Retinal pigment epithelial cell (primary cell): ENCODE results near the gene PCSK5.

Source experiments
- DNase-seq: peaks from one replicate; pipeline ENCODE4 v3.0.0-alpha.2; 2010; ENCODE audit warnings: low read depth
- H3K4me3 ChIP-seq: 2 replicates; pipeline ENCODE4 v1.5.1; 2011; ENCODE audit warnings: mild to moderate bottlenecking, low read length, control low read depth, moderate library complexity
- TF ChIP-seq, protein P1 (sequence below): conservative IDR thresholded peaks from 2 replicates; pipeline ENCODE4 v1.5.1; 2011; ENCODE audit warnings: low read depth, low read length, control low read depth, inconsistent platforms

Gene PCSK5

DNA sequence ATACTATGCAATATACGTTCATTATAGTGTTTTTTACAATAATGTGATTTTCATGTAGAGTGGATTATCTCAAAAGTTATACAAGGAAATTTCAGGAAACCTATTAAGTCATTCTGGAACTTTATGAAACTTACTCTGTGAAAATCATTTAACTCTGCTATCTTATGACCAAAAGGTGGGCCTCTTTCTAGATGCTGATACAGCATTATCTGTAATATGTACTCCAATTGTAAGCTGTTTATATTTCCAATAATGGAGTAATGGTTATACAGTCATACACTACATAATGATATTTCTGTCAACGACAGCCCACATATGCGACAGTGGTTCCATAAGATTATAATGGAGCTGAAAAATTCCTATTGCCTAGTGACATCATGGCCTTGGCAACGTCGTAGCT is 18.8 kb upstream of the PCSK5 start:
- TF ChIP-seq, protein P1, sequence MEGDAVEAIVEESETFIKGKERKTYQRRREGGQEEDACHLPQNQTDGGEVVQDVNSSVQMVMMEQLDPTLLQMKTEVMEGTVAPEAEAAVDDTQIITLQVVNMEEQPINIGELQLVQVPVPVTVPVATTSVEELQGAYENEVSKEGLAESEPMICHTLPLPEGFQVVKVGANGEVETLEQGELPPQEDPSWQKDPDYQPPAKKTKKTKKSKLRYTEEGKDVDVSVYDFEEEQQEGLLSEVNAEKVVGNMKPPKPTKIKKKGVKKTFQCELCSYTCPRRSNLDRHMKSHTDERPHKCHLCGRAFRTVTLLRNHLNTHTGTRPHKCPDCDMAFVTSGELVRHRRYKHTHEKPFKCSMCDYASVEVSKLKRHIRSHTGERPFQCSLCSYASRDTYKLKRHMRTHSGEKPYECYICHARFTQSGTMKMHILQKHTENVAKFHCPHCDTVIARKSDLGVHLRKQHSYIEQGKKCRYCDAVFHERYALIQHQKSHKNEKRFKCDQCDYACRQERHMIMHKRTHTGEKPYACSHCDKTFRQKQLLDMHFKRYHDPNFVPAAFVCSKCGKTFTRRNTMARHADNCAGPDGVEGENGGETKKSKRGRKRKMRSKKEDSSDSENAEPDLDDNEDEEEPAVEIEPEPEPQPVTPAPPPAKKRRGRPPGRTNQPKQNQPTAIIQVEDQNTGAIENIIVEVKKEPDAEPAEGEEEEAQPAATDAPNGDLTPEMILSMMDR: no peak
- DNase-seq: no peak
- H3K4me3 ChIP-seq: no peak overlapping the region

GRCh38 chr9:75873712-75874111 is 16.8 kb upstream of the PCSK5 start:
- no peak overlapping the region for H3K4me3 ChIP-seq
- DNase-seq: no peak
- TF ChIP-seq, protein P1: no peak

DNA sequence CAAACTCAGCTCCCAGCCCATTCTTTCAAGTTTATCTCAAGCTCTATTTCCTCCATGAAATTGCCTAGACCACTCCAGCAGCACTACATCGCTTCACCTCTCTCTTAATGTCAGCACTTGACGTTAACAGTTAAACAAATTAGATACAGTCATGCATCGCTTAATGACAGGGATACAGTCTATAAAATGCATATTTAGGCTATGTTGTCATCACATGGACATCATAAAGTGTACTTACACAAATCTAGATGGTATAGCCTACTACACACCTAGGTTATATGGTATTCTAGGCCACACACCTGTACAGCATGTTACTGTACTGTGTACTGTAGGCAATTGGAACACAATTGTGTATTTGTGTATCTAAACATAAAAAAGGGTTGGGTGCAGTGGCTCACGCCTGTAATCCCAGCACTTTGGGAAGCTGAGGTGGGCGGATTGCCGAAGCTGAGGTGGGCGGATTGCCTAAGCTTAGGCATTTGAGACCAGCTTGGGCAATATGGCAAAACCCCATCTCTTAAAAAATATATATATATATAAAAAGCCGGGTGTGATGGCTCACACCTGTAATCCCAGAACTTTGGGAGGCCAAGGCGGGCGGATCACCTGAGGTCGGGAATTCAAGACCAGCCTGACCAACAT is 13.4 kb upstream of the PCSK5 start:
- H3K4me3 ChIP-seq: no peak overlapping the region
- no peak for DNase-seq
- TF ChIP-seq, protein P1: no peak

- no peak for DNase-seq
- TF ChIP-seq, protein P1: no peak
- no peak overlapping the region for H3K4me3 ChIP-seq
Observed at GRCh38 chr9:75878488-75878860, 12.0 kb upstream of the PCSK5 start.

DNA sequence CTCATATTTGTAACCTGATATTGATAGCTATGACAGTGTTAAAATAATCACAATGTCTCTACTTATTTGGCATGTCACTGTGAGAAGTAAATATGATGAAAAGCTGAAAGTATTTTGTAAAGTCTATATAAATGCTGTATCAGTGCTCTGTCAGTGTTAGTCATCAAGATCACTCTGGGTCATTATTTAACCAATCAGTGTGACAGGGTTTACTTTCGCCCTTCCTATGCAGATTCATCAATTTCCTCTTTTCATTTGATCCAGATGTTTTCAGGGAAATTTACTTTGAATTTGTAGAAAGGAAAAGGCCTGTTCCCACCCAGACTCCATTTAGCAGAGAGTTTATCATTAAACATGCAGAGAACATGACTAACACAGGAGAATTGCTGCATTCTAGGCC is 9.9 kb upstream of the PCSK5 start:
- TF ChIP-seq, protein P1: no peak
- no peak overlapping the region for H3K4me3 ChIP-seq
- no peak for DNase-seq

DNA sequence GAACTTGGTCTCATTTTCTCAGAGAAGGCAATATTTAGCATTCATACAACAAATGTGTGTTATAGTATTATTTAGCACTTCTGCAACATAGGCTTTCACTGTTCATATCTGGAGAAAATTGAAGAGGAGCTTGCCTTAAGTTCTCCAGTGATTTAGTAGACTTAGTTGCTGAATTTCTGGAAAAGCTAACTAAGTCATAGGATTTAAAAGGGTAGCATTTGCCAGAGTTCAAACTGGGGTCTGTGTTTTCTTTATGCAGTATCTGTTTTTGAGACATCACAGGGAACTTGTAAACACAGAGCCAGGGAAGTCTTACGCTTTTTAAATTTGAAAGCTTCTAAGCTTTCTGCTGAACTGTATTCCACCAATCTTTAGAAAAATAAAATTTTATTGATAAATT is 8.7 kb upstream of the PCSK5 start:
- no peak overlapping the region for H3K4me3 ChIP-seq
- TF ChIP-seq, protein P1: no peak
- DNase-seq: no peak

DNA sequence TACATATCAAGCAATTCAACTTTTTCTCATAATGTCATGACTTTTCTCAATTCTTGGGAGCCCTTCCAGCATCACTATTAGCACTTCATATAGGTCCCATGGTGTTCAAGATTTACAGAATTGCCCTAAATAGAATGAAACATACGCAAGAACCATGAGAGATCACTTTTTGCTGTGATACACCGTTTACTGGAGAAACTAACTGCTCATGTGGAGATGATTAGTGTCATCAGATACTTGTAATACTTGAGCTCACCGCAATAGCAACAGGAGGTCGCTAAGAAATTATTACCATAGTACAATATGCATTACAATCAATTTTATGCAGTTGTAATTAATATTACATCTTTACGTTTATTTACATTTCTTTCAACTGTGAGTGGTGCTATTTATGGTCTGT is 4.8 kb upstream of the PCSK5 start:
- TF ChIP-seq, protein P1: no peak
- H3K4me3 ChIP-seq: no peak overlapping the region
- DNase-seq: no peak
